ENCODE results near the gene WDFY3. TPM values are rescaled to one million over a fixed set of nuclear protein-coding genes. Genes with fewer than 3 reads are reported as not detected.

WDFY3 gene
- polyA plus RNA-seq, 4 donors = 3.0 to 33.3 (median 6.4) TPM

- Histone ChIP-seq H3K4me1 (ENCODE audit: control insufficient read depth in 3 of 3, insufficient read depth in 2 of 3, low read depth in 1 of 3, low read length in 2 of 3) (no peaks in the 10 kb centered on the region), H3K36me3 (ENCODE audit: control insufficient read depth in 3 of 3, insufficient read depth in 2 of 3, low read depth in 1 of 3, low read length in 3 of 3) (peaks cover 0 to 11% (median 0%) of the 10 kb centered on the region in 3 donors), H3K27me3 (ENCODE audit: control insufficient read depth in 3 of 3, insufficient read depth in 3 of 3, low read length in 3 of 3) (no peaks in the 10 kb centered on the region), H3K9me3 (ENCODE audit: control insufficient read depth in 2 of 2, insufficient read depth in 1 of 2, low read depth in 1 of 2, low read length in 1 of 2) (no peaks in the 10 kb centered on the region), H3K4me3 (ENCODE audit: low read depth in 1 of 3, low read length in 3 of 3) (no peak overlapping the region), H3K27ac (ENCODE audit: low read depth in 1 of 3, low read length in 2 of 3) (no peak overlapping the region)
- DNase-seq (no peak), FAIRE-seq (no peak)
- WGBS, 3 donors = 84 to 98% (median 86%) methylated on average over 1 of the region's 1 CpG
Observed at GRCh38 chr4:84895283-84895682, 71.2 kb downstream of the WDFY3 start.

DNA sequence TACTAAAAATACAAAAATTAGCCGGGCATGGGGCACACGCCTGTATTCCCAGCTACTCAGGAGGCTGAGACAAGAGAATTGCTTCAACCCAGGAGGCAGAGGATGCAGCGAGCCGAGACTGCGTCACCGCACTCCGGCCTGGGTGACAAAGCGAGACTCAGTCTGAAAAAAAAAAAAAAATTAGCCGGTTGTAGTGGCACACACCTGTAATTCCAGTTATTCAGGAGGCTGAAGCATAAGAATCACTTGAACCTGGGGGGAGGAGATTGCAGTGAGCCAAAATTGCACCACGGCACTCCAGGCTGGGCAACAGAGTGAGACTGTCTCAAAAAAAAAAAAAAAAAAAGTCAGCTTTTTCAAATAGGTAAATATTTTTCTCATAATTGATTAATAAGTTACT lies 71.9 kb downstream of the WDFY3 start:
- FAIRE-seq = no peak
- 92 to 95% (median 93%) methylated on average over 10 of the region's 10 CpGs for WGBS, 3 donors

GRCh38 chr4:84892950-84893349 lies 73.5 kb downstream of the WDFY3 start:
- DNase-seq (no peak), FAIRE-seq (no peak)
- Histone ChIP-seq H3K36me3 (ENCODE audit: control insufficient read depth in 3 of 3, insufficient read depth in 2 of 3, low read depth in 1 of 3, low read length in 3 of 3) (peaks cover 0 to 12% (median 0%) of the 10 kb centered on the region in 3 donors), H3K27me3 (ENCODE audit: control insufficient read depth in 3 of 3, insufficient read depth in 3 of 3, low read length in 3 of 3) (no peaks in the 10 kb centered on the region), H3K4me3 (ENCODE audit: low read depth in 1 of 3, low read length in 3 of 3) (no peak overlapping the region), H3K9me3 (ENCODE audit: control insufficient read depth in 2 of 2, insufficient read depth in 1 of 2, low read depth in 1 of 2, low read length in 1 of 2) (no peaks in the 10 kb centered on the region), H3K27ac (ENCODE audit: low read depth in 1 of 3, low read length in 2 of 3) (no peak overlapping the region), H3K4me1 (ENCODE audit: control insufficient read depth in 3 of 3, insufficient read depth in 2 of 3, low read depth in 1 of 3, low read length in 2 of 3) (no peaks in the 10 kb centered on the region)
- WGBS, 3 donors = 80 to 88% (median 84%) methylated on average over 1 of the region's 1 CpG

More for the DNA sequence above, 71.9 kb downstream of the WDFY3 start:
- H3K36me3 ChIP-seq (ENCODE audit: control insufficient read depth in 3 of 3, insufficient read depth in 2 of 3, low read depth in 1 of 3, low read length in 3 of 3) = peaks cover 0 to 12% (median 0%) of the 10 kb centered on the region in 3 donors
- DNase-seq = no peak
- H3K4me1 ChIP-seq (ENCODE audit: control insufficient read depth in 3 of 3, insufficient read depth in 2 of 3, low read depth in 1 of 3, low read length in 2 of 3) = no peaks in the 10 kb centered on the region
- no peaks in the 10 kb centered on the region for H3K9me3 ChIP-seq (ENCODE audit: control insufficient read depth in 2 of 2, insufficient read depth in 1 of 2, low read depth in 1 of 2, low read length in 1 of 2)
- no peak overlapping the region for H3K4me3 ChIP-seq (ENCODE audit: low read depth in 1 of 3, low read length in 3 of 3)
- no peaks in the 10 kb centered on the region for H3K27me3 ChIP-seq (ENCODE audit: control insufficient read depth in 3 of 3, insufficient read depth in 3 of 3, low read length in 3 of 3)
- H3K27ac ChIP-seq (ENCODE audit: low read depth in 1 of 3, low read length in 2 of 3) = no peak overlapping the region

GRCh38 chr4:84887824-84888223 lies 78.7 kb downstream of the WDFY3 start:
- no peak for DNase-seq
- no peaks in the 10 kb centered on the region for H3K9me3 ChIP-seq (ENCODE audit: control insufficient read depth in 2 of 2, insufficient read depth in 1 of 2, low read depth in 1 of 2, low read length in 1 of 2)
- no peak for FAIRE-seq
- no peaks in the 10 kb centered on the region for H3K4me1 ChIP-seq (ENCODE audit: control insufficient read depth in 3 of 3, insufficient read depth in 2 of 3, low read depth in 1 of 3, low read length in 2 of 3)
- no peak overlapping the region for H3K4me3 ChIP-seq (ENCODE audit: low read depth in 1 of 3, low read length in 3 of 3)
- no peaks in the 10 kb centered on the region for H3K27me3 ChIP-seq (ENCODE audit: control insufficient read depth in 3 of 3, insufficient read depth in 3 of 3, low read length in 3 of 3)
- WGBS, 3 donors = 94 to 98% (median 96%) methylated on average over 2 of the region's 2 CpGs
- H3K27ac ChIP-seq (ENCODE audit: low read depth in 1 of 3, low read length in 2 of 3) = no peak overlapping the region
- H3K36me3 ChIP-seq (ENCODE audit: control insufficient read depth in 3 of 3, insufficient read depth in 2 of 3, low read depth in 1 of 3, low read length in 3 of 3) = peaks cover 0 to 9% (median 0%) of the 10 kb centered on the region in 3 donors

DNA sequence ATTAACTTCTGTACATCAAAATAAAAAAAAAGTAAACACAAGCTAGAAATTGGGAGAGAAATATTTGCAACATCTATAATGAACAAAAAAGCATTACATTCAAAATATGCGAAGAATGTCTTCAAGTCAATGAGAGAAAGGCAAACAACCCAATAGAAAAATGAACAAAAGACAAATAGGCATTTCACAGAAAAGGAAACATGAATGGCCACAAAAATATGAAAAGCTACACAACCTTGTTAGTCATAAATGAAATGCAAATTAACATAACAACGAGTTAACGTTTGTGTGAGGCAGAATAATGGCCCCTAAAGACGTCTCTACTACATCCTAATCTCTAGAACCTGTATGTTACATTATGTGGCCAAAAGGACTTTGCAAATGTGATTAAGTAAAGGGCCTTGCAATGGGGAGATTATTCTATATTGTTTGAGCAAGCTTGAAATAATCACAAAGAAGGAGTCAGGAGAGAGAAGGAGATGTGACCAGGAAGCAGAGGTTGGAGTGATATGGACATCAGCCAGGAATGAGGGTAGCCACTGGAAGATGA lies 86.8 kb downstream of the WDFY3 start:
- peaks cover 0 to 3% (median 0%) of the 10 kb centered on the region in 3 donors for H3K36me3 ChIP-seq (ENCODE audit: control insufficient read depth in 3 of 3, insufficient read depth in 2 of 3, low read depth in 1 of 3, low read length in 3 of 3)
- H3K4me1 ChIP-seq (ENCODE audit: control insufficient read depth in 3 of 3, insufficient read depth in 2 of 3, low read depth in 1 of 3, low read length in 2 of 3) = no peaks in the 10 kb centered on the region
- no peak overlapping the region for H3K4me3 ChIP-seq (ENCODE audit: low read depth in 1 of 3, low read length in 3 of 3)
- H3K9me3 ChIP-seq (ENCODE audit: control insufficient read depth in 2 of 2, insufficient read depth in 1 of 2, low read depth in 1 of 2, low read length in 1 of 2) = no peaks in the 10 kb centered on the region
- H3K27me3 ChIP-seq (ENCODE audit: control insufficient read depth in 3 of 3, insufficient read depth in 3 of 3, low read length in 3 of 3) = no peaks in the 10 kb centered on the region
- no peak overlapping the region for H3K27ac ChIP-seq (ENCODE audit: low read depth in 1 of 3, low read length in 2 of 3)
- FAIRE-seq = no peak
- DNase-seq = no peak
- WGBS, 3 donors = 80 to 89% (median 86%) methylated on average over 4 of the region's 4 CpGs

DNA sequence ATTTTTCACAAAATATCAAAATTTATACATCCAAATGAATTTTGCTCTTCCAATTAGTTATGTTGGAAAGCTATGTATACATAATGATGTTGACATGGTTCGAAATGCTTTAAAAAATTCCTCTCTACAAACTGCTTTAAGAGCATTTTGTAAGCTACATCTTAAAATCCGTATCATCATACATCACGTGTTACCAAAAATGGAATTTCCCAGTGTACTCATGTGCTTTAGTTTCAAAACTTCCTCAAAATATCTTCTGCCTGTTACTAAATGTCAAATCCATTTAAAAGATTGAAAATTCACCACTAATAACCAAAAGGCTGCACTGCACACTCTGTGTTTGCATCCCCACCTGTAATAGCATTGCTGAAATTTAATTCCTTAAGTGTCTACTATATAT lies 87.9 kb downstream of the WDFY3 start:
- WGBS, 3 donors = 84 to 97% (median 86%) methylated on average over 3 of the region's 3 CpGs
- DNase-seq (no peak), FAIRE-seq (no peak)
- H3K27me3 ChIP-seq (ENCODE audit: control insufficient read depth in 3 of 3, insufficient read depth in 3 of 3, low read length in 3 of 3) = no peaks in the 10 kb centered on the region
- H3K36me3 ChIP-seq (ENCODE audit: control insufficient read depth in 3 of 3, insufficient read depth in 2 of 3, low read depth in 1 of 3, low read length in 3 of 3) = peaks cover 0 to 6% (median 0%) of the 10 kb centered on the region in 3 donors
- no peak overlapping the region for H3K4me3 ChIP-seq (ENCODE audit: low read depth in 1 of 3, low read length in 3 of 3)
- no peak overlapping the region for H3K27ac ChIP-seq (ENCODE audit: low read depth in 1 of 3, low read length in 2 of 3)
- H3K9me3 ChIP-seq (ENCODE audit: control insufficient read depth in 2 of 2, insufficient read depth in 1 of 2, low read depth in 1 of 2, low read length in 1 of 2) = no peaks in the 10 kb centered on the region
- H3K4me1 ChIP-seq (ENCODE audit: control insufficient read depth in 3 of 3, insufficient read depth in 2 of 3, low read depth in 1 of 3, low read length in 2 of 3) = no peaks in the 10 kb centered on the region

- 69 to 100% (median 100%) methylated on average over 1 of the region's 1 CpG for WGBS, 3 donors
- peaks cover 0 to 6% (median 0%) of the 10 kb centered on the region in 3 donors for H3K36me3 ChIP-seq (ENCODE audit: control insufficient read depth in 3 of 3, insufficient read depth in 2 of 3, low read depth in 1 of 3, low read length in 3 of 3)
- H3K9me3 ChIP-seq (ENCODE audit: control insufficient read depth in 2 of 2, insufficient read depth in 1 of 2, low read depth in 1 of 2, low read length in 1 of 2) = no peaks in the 10 kb centered on the region
- H3K4me3 ChIP-seq (ENCODE audit: low read depth in 1 of 3, low read length in 3 of 3) = no peak overlapping the region
- no peak for DNase-seq
- H3K27ac ChIP-seq (ENCODE audit: low read depth in 1 of 3, low read length in 2 of 3) = no peak overlapping the region
- no peaks in the 10 kb centered on the region for H3K27me3 ChIP-seq (ENCODE audit: control insufficient read depth in 3 of 3, insufficient read depth in 3 of 3, low read length in 3 of 3)
- no peak for FAIRE-seq
- no peaks in the 10 kb centered on the region for H3K4me1 ChIP-seq (ENCODE audit: control insufficient read depth in 3 of 3, insufficient read depth in 2 of 3, low read depth in 1 of 3, low read length in 2 of 3)
Observed at GRCh38 chr4:84878090-84878489, 88.4 kb downstream of the WDFY3 start.

DNA sequence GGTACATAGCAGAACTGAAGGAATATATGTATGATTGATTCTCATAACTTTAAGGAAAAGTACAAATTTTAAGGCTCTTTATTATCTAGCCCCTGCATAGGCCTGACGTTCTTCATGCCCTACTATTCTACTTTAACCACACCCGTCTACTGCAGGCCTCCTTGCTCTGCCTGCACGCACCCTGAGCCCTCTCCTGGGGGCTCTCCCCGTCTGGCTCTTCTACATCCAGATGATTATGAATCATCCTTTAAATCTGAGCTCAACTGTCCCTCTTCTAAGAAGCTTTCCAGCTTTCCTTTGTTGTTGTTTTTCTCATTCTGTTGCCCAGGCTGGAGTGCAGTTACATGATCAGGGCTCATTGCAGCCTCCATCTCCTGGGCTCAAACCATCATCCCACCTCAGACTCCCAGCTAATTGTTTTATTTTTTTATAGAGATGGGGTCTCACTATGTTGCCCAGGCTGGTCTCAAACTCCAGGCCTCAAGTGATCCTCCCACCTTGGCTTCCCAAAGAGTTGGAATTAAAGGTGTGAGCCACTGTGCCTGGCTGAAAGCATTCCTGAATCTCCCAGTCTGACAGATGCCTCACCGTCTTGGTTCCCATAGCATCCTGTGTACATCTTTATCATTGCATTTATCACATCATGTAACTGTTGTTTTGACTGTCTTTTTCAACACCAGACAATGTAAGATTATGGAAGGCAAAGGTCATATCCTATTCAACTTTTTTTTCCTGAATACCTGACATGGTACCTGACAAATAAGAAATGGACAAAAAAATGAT lies 89.2 kb downstream of the WDFY3 start:
- no peaks in the 10 kb centered on the region for H3K27me3 ChIP-seq (ENCODE audit: control insufficient read depth in 3 of 3, insufficient read depth in 3 of 3, low read length in 3 of 3)
- H3K4me1 ChIP-seq (ENCODE audit: control insufficient read depth in 3 of 3, insufficient read depth in 2 of 3, low read depth in 1 of 3, low read length in 2 of 3) = no peaks in the 10 kb centered on the region
- FAIRE-seq (no peak), DNase-seq (no peak)
- H3K9me3 ChIP-seq (ENCODE audit: control insufficient read depth in 2 of 2, insufficient read depth in 1 of 2, low read depth in 1 of 2, low read length in 1 of 2) = no peaks in the 10 kb centered on the region
- 85 to 91% (median 90%) methylated on average over 5 of the region's 5 CpGs for WGBS, 3 donors
- no peak overlapping the region for H3K27ac ChIP-seq (ENCODE audit: low read depth in 1 of 3, low read length in 2 of 3)
- H3K4me3 ChIP-seq (ENCODE audit: low read depth in 1 of 3, low read length in 3 of 3) = no peak overlapping the region
- peaks cover 0 to 3% (median 0%) of the 10 kb centered on the region in 3 donors for H3K36me3 ChIP-seq (ENCODE audit: control insufficient read depth in 3 of 3, insufficient read depth in 2 of 3, low read depth in 1 of 3, low read length in 3 of 3)
